ENCODE measurements around the gene ATRIP. TPM values are rescaled to one million over a fixed set of nuclear protein-coding genes. Genes with fewer than 3 reads are reported as not detected.

The ATRIP gene
- total RNA-seq, 2 experiments from 2014 or later: 16.3 to 24.5 TPM

GRCh38 chr3:48436855-48437254 is 9.7 kb upstream of the ATRIP start:
- CTCF ChIA-PET (ENCODE audit: unreplicated experiment): interaction anchor here (0.7 to 1.9 kb wide), 13 partner anchors 9 to 242 kb away, joined by 3 to 31 read pairs (median 6); partner anchors contain the start of genes ATRIP, CELSR3 and ZNF589
- peak overlapping the region; percentile 41 for H3K27ac ChIP-seq (ENCODE audit: low read depth, low read length, poor library complexity, severe bottlenecking)
- intact Hi-C loops (cut with micrococcal nuclease; ENCODE audit: unreplicated experiment): loop anchor here (1.0 to 10.0 kb wide), 6 partner anchors 36 to 243 kb away; partner anchors contain the start of gene NME6

DNA sequence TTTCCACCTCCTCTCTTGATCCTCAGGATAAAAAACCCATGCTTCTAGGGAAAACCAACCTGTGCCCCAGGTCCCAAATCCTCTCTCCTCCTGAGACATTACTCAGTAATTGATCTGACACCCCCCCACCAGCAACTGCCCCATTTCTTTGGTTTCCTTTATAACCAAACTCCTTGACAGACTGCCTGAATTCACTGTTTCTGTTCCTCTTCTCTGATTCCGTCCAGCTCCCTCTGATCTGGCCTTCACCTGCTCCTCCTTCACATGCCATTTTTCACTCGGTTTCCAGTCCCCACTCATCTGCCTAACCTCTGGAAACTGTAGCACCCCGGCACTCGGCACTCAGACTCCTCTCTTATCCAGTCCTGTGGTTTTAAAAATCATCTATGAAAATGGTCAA is 8.7 kb upstream of the ATRIP start:
- TF ChIP-seq CTCF (conservative IDR thresholded peaks at IDR 0.05; ENCODE audit: low read length): no peak
- TF ChIP-seq EZH2phosphoT487 (IDR thresholded peaks at IDR 0.05; ENCODE audit: borderline replicate concordance, low read depth, low read length): no peak
- peaks cover 38% of the 10 kb centered on the region for H3K79me2 ChIP-seq (ENCODE audit: insufficient read depth, low read depth, low read length)
- intact Hi-C loops (cut with micrococcal nuclease; ENCODE audit: unreplicated experiment): loop anchor here (2.0 to 10.0 kb wide), 2 partner anchors 69 to 133 kb away; partner anchors contain the start of gene NME6
- H3K4me3 ChIP-seq (ENCODE audit: low read depth, low read length, poor library complexity, severe bottlenecking): no peak overlapping the region
- POLR2A ChIA-PET: no interaction called here
- H2AFZ ChIP-seq (ENCODE audit: low read length): no peak overlapping the region
- CTCF ChIA-PET (ENCODE audit: unreplicated experiment): interaction anchor here (1.0 kb wide), 1 partner anchor 8 kb away, joined by 3 read pairs; no protein-coding TSS in a partner anchor
- H3K9me2 ChIP-seq (ENCODE audit: insufficient read depth, low read length): no peaks in the 10 kb centered on the region
- H3K4me1 ChIP-seq (ENCODE audit: insufficient read depth, low read length, poor library complexity, severe bottlenecking): peaks cover 50% of the 10 kb centered on the region
- BruUV-seq (replicated peaks): no TSS peak
- peak overlapping the region; percentile 74 for H3K4me2 ChIP-seq (ENCODE audit: low read length)
- peaks cover 17% of the 10 kb centered on the region for H4K20me1 ChIP-seq (ENCODE audit: insufficient read depth, low read length)
- H3K9me3 ChIP-seq (ENCODE audit: low read length): no peaks in the 10 kb centered on the region
- peak overlapping the region; percentile 27 for H3K27ac ChIP-seq (ENCODE audit: low read depth, low read length, poor library complexity, severe bottlenecking)
- H3K36me3 ChIP-seq (ENCODE audit: insufficient read depth, low read length): peaks cover 39% of the 10 kb centered on the region
- peak; percentile 23 for DNase-seq (ENCODE audit: low spot score)

More at GRCh38 chr3:48436855-48437254, 9.7 kb upstream of the ATRIP start:
- no TSS peak for BruUV-seq (replicated peaks)
- peaks cover 41% of the 10 kb centered on the region for H3K36me3 ChIP-seq (ENCODE audit: insufficient read depth, low read length)
- no peaks in the 10 kb centered on the region for H3K9me2 ChIP-seq (ENCODE audit: insufficient read depth, low read length)
- peaks cover 29% of the 10 kb centered on the region for H3K79me2 ChIP-seq (ENCODE audit: insufficient read depth, low read depth, low read length)
- peak overlapping the region; percentile 74; the same call in 1 of the 2 replicates for H3K4me2 ChIP-seq (ENCODE audit: low read length)
- H3K4me1 ChIP-seq (ENCODE audit: insufficient read depth, low read length, poor library complexity, severe bottlenecking): peaks cover 47% of the 10 kb centered on the region
- no peak overlapping the region; the same call in 1 of the 2 replicates for H2AFZ ChIP-seq (ENCODE audit: low read length)
- POLR2A ChIA-PET: interaction anchor here (0.9 to 1.5 kb wide), 3 partner anchors 10 to 246 kb away, joined by 3 to 6 read pairs (median 3); partner anchors contain the start of gene ATRIP
- no peak for DNase-seq (ENCODE audit: low spot score)
- no peak for TF ChIP-seq CTCF (conservative IDR thresholded peaks at IDR 0.05; ENCODE audit: low read length)
- no peak for TF ChIP-seq EZH2phosphoT487 (IDR thresholded peaks at IDR 0.05; ENCODE audit: borderline replicate concordance, low read depth, low read length)
- H3K4me3 ChIP-seq (ENCODE audit: low read depth, low read length, poor library complexity, severe bottlenecking): no peak overlapping the region
- H3K9me3 ChIP-seq (ENCODE audit: low read length): no peaks in the 10 kb centered on the region
- H4K20me1 ChIP-seq (ENCODE audit: insufficient read depth, low read length): peaks cover 13% of the 10 kb centered on the region

Measured in OCI-LY7 (cell line).